Keratinocyte (primary cell): ENCODE results near the gene SMIM20.

ENCODE experiments used
- CTCF ChIP-seq, 3 experiments: IDR thresholded peaks in 1 of 3; conservative IDR thresholded peaks in 1 of 3; optimal IDR thresholded peaks in 1 of 3; 2 replicates in 2 of 3; 3 replicates in 1 of 3; pipeline versions ENCODE3 to v1.5.1; 2011; ENCODE audit warnings: low read length in 3 of 3, mild to moderate bottlenecking in 3 of 3, moderate library complexity in 2 of 3, control low read depth in 1 of 3, inconsistent platforms in 1 of 3; ENCODE audit not compliant: insufficient read depth in 2 of 3; ENCODE audit errors: extremely low read depth in 1 of 3
- EZH2 ChIP-seq: IDR thresholded peaks from one replicate; pipeline ENCODE4 v1.6.1; 2012; ENCODE audit warnings: inconsistent platforms, mild to moderate bottlenecking, low read length, moderate library complexity

- TF ChIP-seq CTCF (optimal IDR thresholded peaks at IDR 0.05 in 1 of 3, IDR thresholded peaks at IDR 0.05 in 1 of 3, conservative IDR thresholded peaks at IDR 0.05 in 1 of 3; ENCODE audit: extremely low read depth in 1 of 3, insufficient read depth in 2 of 3, low read length in 3 of 3) (peak in 2 of 3 experiments; percentile 9 to 14), EZH2 (no peak)
Measured at GRCh38 chr4:25939330-25939729, 25.3 kb downstream of the SMIM20 start.
